NCI-H2029 treated with DMSO at 0.1 percent for 48 hours (cell line): ENCODE measurements around the gene DLG2.
A peak's percentile ranks its signal among the peaks of the same experiment; 100 is the strongest.

Experiments
- DNase-seq: peaks from one replicate; lab custom pipeline; 2025; lab: John Stamatoyannopoulos, UW

DLG2 gene

DNA sequence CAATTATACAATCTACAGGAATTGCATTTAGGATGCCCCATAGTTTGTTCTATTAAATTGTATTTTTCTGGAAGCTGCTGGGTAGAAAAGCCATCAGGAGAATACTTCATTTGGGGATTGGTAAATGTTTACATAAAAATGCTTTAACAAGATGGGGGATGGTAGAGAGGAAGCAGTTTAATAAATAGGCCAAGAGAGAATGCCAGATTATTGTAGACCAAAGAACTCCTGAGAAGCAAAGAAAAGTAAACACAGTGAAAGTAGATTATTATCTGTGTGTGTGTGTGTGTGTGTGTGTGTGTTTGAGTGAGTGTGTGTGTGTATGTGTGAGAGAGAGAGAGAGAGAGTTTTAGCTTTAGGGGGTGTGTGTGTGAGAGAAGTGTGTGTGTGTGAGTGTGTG lies 1520.6 kb downstream of the DLG2 start:
- no peak for DNase-seq

DNA sequence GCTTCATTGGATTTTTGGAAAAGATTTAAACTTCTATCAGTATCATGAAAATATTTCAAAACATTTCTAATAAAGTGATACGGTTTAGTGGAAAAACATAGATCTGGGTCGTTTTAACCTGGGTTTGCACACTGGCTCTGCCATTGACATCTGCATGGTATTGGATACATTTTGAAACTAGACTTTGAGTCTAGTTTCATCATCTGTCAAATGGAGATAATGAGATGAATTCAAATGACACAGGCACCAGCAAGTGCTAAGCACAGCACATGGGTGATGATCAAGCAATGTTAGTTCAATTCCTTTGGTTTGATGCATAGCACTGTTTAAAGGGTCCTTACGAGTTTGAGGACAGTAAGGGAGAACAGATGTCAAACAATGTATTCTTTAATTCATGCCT lies 1522.0 kb downstream of the DLG2 start:
- DNase-seq, result no peak

- no peak for DNase-seq
Measured at GRCh38 chr11:84103096-84103495, 1524.0 kb downstream of the DLG2 start.

DNA sequence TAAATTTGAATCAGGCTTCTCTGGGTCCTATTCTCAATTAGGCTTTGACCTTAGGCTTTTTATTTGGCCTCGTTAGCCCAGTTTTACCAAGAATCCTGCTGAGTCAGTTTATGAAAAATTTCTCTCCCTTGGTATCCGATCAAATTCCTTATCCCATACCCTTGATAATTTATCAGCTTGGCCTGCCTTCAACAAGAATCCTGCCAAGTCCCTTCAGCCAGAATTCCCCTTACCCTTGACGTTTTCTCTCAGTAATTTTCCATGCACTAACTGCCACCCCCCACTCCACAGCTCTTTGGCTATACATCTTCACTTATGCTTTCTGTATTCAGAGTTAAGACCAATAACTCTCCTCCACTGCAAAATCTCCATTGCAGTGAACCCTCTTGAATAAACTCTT lies 1530.0 kb downstream of the DLG2 start:
- DNase-seq, result no peak

- DNase-seq, result no peak
Measured at GRCh38 chr11:84091212-84091986, 1535.7 kb downstream of the DLG2 start.

DNA sequence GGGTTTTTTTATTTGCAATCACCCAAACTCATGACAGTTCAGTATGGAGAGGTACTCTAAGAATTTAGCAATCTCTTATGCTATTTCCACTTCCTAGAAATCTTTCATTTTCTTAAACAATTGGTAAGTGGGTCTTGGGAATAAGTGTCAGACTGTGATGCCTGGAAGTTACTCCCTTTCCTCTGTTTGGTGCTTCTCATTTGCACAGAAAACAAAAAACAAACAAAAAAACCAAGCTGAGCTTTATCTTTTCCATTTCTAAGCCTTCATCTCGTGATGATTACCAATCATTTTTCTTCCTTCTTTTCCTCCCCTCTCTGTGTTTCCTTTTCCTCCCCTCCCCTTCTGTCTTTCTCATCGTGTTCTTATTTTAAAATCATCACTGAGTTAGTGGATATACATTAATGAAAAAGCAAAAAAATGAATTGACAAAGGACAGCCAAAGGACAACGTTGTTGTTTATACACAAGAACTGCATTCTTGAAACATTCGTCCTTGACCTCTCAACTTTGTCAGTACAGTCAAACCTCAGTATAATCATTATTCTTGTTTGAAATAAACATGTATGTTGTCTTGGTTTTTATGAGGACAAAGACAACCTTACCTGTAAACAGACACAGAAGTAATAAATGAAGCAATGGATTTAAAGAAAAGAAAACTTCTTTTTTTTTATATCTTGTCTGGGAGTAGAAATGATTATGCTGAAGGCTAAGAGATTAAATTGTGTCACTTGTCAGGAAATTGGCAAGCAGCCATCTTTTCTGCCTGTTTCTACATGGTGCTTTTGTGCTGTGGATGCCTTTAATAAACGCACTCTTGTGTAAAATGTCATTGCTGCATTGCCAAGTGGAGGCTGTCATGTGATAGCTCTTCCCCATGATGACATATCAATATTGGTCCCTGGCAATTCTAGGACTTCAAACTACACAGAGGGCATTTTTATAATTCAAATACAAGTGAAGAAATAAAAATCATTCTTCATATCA lies 1537.8 kb downstream of the DLG2 start:
- peak; percentile 34 for DNase-seq

DNA sequence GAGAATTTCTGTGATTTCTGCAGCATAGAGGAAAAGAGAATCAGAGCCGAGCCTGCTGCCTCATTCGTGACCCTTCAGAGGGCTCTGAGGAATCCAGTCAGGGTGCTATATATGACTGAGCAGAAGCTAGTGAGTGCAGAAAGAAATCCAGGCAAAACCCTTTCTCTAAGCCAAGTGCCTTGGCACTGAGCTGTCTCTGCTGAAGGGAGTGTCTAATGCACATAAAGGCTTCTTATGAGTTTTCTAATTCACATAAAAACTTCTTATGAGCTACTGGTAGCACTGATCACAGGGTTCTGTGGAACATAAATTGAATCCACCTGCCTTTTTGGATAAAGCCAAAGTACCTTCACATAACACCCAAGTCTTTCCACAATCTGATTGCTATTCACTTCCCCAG lies 1555.3 kb downstream of the DLG2 start:
- no peak for DNase-seq

GRCh38 chr11:84069048-84069447 lies 1558.1 kb downstream of the DLG2 start:
- no peak for DNase-seq

DNA sequence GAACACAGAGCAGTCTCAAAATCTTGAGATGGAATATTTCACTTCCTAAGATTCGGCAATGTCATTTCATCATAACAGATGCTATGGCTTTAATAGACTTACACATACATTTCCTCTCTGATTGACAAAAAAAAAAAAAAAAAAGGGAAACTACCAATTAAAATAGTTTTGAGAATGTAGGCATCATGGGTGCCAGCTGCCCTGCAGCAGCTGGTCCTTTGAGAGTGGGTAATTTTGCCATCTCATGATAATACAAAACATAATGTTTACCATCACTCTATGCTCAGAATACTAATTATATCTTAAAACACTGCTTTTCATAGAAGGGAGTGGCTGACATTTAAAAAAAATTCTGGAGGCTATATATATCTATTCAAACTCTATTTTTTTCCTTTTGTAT lies 1565.4 kb downstream of the DLG2 start:
- DNase-seq, result no peak

- DNase-seq, result no peak
Measured at GRCh38 chr11:84056653-84057376, 1570.3 kb downstream of the DLG2 start.

- DNase-seq, result no peak
Measured at GRCh38 chr11:84045146-84045545, 1582.0 kb downstream of the DLG2 start.

- DNase-seq, result no peak
Measured at GRCh38 chr11:84044706-84045105, 1582.4 kb downstream of the DLG2 start.

GRCh38 chr11:84036664-84037194 lies 1590.4 kb downstream of the DLG2 start:
- no peak for DNase-seq

DNA sequence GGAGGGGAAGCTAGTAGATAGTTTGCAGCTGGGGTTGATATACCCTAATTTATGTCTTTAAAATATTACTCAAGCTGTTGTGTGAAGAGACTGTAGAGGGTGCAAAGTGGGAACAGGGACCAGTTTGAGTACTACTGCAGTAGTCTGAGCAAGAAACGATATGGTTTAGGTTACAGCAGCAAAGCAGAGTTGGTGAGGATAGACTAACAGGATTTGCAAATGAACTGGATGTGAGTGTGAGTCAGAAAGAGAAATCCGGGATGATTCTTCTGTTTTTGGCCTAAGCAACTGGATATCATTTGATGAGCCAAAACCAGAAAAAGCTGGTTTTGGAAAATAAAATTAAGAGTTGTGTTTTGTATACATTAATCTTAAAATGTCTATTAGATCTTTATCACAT lies 1591.5 kb downstream of the DLG2 start:
- no peak for DNase-seq

- DNase-seq, result no peak
Measured at GRCh38 chr11:84034484-84034883, 1592.7 kb downstream of the DLG2 start.

- DNase-seq, result no peak
Measured at GRCh38 chr11:84024266-84024665, 1602.9 kb downstream of the DLG2 start.

GRCh38 chr11:84022695-84023094 lies 1604.4 kb downstream of the DLG2 start:
- DNase-seq, result no peak

GRCh38 chr11:84022201-84022600 lies 1604.9 kb downstream of the DLG2 start:
- DNase-seq, result no peak

DNA sequence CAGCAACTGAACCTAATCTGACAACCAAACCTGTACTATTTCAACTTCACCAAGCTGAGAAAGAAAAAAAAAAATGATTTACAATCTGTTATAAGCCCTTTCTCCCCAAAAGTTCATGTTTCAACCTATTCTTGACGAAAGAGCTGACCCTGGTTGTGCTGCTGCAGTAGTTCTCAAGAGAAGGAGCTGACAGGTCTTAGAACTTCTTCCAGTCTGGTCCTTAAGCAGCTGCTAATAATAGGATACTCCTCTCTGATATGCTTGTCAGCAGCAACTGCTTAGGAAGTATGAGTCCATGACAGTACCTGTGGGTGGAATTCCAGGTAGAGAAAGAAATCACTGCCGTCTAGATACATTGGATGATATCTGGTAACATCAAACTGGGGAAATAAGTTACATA lies 1605.9 kb downstream of the DLG2 start:
- DNase-seq, result no peak

DNA sequence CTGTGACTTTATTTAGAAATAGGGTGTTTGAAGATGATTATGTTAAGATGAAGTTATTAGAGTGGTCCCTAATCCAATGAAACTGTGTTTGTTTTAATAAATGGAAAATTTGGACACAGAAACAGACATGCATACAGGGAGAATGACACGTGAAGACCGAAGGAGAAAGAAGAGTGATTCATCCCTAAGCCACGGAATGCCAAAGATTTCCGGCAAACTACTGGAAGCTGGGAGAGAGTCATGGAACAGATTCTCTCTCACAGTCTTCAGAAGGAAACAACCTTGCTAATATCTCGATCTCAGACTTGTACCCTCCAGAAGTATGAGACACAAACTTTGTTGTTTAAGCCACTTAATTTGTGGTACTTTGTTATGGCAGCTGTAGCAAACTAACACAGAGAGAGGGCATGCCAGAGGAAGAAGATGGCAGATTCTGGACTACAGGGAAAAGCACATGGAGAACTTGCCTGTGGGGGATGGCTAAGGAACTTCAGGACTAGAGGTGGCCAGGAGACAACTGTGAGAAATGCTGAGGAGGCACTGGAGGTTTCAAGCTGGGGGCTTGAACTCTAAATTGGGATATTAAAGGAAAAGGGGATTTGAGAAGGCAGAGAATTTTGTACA lies 1607.5 kb downstream of the DLG2 start:
- DNase-seq, result no peak

DNA sequence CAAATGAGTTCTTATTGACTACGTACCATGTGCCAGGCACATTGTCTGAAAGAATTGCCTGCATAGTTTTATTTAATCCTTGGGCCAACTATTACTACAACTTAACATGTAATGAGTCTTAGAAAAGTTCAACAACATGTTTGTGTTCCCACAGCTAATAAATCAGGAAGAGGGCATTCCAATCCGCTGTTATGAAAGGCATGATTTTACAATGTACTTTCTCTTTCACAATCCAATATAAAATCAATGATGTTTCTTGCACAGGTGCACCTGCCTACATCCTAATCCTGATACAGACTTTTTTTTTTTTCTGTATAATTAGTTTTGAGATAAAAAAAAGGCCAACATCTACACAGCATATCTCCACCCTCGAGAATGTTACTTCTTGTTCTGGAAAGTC lies 1612.6 kb downstream of the DLG2 start:
- no peak for DNase-seq
